NCI-H446 (cell line): ENCODE results near the gene ATG4B.

Experiments
- DNase-seq, 2 experiments: peaks; one replicate each; lab custom pipeline; 2025; lab: John Stamatoyannopoulos, UW

ATG4B gene

GRCh38 chr2:241666627-241667400, 29.3 kb downstream of the ATG4B start:
- DNase-seq: no peak

- DNase-seq: no peak
Measured at GRCh38 chr2:241668354-241668753, 30.9 kb downstream of the ATG4B start.

DNA sequence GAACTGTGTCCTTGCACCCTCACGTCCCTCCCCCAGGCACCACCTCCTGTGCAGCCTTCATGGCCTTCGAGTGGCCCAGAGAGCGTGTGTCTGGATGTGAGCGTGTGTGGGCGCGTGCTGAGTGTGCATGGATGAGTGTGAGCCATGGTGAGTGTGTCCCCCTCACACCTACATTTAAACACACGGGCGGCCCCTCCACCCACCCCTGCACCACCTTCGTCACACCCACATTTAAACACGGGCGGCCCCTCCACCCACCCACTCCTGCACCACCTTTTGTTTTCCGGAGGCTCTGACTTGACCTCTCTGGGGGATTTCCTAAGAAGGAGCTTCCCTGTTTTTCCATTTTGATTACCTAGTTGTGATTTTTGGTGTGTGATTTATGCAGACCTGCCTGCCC, 31.3 kb downstream of the ATG4B start:
- DNase-seq: no peak

- DNase-seq: no peak
Measured at GRCh38 chr2:241670333-241671110, 33.0 kb downstream of the ATG4B start.

DNA sequence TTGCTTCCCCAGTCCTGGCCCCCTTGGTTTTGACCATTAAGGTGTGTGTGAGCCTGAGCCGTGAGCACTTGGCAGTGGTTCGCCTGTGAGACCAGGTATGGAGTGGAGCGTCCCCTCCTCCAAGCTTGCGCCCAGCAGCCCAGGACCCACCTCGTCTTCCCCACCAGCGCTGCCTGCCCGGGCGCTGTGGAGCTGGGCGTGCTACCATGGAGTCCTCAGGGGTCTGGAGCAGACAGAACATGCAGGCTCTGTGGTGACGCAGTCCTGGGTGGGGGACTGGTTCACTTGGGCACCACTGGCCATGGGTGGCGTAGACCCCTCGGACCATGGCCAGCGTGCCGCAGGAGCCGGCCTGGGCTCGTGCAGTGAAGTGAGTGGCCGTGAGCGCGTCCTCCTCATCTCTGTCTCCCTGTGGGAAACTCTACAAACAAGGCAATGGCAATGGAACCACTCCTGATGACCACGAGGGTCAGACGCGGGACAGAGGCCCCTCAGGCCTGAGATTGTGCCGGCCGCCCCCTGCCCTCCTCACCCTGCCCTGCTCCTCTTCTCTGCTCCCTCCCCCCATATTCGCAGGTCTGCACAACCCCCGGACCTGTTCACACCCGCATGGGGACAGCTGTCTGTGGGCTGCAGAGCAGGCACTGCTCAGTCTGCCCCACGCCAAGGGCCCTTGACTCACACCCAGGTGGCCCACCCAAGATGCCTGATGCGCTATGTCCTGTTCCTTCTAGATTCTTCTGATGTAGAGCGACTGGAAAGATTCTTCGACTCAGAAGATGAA, 34.2 kb downstream of the ATG4B start:
- no peak for DNase-seq

DNA sequence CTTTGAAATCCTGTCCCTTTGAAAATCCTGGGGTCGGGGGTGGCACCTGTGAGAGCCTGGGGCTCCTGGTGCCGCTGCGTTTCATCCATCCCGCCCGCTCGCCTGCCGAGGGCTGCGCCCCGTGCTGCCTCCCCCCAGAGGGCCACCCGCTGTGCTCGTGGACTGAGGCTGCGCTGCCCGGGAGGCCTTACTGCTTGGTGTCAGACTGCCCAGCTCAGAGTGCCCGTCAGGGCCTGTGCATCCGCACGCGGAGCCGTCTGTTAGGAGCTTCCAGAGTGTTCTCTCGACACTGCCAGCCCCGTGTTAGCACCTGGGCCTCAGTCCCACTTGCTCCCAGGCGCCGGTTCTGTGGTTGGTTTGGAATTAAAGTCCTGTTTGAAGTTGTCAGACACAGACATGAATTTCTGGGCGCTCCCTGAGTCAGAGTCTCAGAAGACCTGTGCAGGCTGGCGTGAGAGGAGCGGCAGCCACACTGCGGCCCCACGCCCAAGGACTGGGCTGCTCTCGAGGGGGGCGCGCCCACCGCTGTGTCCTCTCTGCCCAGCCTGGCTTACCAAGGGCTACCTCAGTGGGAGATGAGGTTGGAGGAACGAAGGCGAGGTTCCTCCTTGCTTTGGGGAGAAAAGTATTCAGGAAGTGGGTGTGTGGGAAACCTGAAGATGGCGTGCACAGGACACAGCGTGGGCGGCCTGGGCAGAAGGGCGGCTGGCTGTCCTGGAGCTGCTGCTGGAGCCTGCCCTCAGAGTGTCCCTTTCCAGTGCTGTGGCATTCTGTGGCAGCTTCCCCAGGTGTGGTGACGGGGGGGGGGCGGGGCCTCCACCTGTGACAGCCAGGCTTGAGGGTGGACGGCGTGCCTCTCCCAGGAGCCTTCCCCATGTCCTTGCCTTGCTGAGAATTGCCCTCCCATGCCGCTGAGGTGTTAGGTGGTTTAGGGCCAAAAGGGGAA, 35.0 kb downstream of the ATG4B start:
- DNase-seq: no peak

DNA sequence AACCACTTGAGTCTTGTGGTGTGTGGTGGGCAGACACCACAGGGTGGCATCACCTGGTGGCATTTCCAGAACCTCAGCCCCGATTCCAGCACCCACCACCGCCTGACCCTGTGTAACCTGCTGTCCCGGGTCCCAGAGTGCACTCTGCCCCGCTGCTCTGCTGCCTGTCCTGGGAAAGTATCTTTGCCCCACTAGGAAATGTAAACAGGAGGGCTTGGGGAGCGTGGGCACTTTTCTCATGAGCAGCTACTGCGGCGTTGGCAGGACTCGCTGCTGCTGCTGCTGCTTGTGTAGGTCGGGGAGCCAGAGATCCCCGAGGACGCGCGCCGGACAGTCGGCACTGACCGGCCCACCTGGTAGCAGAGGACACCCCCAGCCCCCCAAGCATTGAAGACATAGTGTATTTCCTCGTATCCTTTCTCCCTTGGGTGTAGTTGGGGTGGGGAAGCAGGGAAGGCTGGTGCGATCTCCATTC, 35.7 kb downstream of the ATG4B start:
- no peak for DNase-seq

DNA sequence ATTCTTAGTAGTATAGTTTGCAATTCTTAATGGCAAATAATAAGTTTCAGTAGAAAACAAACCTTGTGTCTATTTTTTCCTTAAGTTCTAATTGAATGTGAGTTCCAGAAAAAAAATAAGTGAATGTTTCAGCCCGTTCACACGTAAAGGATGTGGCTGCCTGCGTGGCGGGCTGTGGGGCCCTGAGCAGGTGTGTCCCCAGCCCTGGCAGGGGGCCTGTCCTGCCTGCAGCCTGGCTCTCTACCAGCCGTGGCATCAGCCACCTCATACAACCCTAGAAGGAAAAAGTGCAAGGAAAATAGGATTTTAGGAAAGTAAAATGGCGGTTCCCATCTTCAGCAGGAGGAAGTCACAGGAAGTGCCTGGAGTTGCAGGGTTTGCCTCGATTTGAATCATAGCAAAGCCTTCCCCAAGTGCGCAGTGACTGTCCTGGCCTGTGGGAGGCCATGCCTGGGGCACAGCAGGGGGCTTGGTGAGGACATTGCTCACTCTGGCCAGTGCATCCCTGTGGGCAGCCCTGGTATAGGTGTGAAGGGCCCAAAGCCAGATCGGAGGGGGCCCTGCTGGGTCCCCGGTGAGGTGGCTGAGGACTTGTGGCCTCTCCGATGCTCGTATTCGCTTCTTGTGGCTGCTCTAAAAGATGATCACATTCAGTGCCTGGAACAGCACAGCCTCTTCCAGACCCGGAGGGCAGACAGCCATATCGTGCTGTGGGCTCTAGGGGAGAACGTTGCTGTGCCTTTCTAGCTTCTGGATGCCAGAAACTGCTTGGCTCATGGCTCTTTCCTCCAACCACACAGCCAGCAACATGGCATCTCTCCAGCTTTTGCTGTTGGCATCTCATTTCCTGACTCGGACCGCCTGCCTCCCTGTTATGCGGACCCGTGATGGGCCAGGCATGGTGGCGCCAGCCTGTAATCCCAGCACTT, 36.6 kb downstream of the ATG4B start:
- peak; percentile 47 to 88 for DNase-seq

DNA sequence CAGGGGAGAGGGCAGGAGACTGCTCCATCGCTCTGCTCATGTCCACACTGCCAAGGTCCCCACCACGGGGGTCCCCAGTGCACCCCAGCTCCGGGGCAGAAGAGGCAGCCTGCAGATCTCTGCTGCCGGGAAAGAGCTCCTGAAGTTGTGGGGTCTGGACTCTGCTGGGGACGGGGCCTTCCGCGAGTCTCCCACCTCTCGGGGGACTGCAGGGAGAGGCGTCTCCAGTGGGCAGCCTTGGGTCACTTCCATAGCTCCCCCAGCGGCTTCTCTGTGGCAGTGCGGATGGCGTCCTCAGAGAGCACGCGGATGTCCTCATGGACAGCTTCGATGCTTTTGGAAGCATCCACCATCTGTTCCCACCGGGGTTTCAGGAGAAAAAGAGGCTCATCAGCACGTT, 38.4 kb downstream of the ATG4B start:
- DNase-seq: no peak

DNA sequence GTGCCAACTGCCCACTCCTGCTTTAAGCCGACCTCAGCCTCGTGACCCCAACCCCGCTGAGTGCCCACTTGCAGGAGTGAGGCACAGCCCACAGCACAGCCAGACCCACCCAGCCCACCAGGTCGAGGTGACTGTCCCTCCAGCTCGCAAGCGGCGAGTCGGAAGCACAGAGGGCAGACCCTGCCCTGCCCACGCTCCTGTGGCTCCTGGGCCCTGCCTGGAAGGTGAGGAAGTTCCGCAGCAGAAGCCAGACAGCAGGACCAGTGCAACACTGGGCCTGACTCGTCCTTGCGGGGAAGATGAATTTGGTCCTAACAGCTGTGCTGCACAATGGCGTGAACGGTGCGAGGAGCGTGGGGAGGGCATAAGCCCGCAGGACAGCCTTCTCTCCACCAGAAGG, 39.2 kb downstream of the ATG4B start:
- DNase-seq: no peak

DNA sequence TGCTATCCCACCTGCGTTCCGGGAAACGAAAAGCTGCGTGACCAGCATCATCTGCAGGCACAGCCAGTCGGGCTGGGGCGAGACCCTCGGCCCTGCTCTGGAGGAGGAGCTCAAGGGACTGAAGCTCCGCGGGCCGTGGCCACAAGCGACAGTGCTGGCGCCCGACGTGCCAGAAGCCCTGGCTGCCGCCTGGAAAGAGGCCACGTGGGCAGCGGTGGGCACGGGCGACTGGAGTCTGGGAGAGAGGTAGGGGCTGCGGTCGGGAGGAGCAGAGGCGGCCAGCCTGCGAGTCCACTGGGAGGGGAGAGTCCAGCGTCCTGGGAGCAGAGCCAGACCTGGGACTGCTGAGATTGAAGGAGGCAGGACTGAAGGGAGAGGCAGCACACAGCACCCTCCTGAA, 39.9 kb downstream of the ATG4B start:
- DNase-seq: no peak

DNA sequence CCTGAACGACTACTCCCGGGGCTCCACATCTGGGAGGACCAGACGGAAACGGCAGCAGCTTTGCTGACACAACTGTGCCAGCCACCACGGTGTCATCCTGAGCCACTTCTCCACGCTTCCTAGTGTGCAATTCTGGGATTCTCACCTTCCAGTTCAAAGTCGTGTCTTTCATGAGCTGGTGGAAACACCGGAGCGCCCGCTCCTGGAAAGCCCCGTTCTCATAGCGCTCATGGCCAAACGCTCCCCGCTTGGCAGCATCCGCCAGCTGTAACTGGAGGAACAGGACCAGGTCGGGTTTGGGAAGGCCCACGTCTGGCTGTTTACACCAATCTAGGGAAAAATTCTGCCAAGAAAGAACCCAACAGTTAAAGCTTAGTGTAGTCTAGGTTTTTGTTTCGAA, 40.8 kb downstream of the ATG4B start:
- no peak for DNase-seq

- DNase-seq: no peak
Measured at GRCh38 chr2:241678784-241679540, 41.5 kb downstream of the ATG4B start.

DNA sequence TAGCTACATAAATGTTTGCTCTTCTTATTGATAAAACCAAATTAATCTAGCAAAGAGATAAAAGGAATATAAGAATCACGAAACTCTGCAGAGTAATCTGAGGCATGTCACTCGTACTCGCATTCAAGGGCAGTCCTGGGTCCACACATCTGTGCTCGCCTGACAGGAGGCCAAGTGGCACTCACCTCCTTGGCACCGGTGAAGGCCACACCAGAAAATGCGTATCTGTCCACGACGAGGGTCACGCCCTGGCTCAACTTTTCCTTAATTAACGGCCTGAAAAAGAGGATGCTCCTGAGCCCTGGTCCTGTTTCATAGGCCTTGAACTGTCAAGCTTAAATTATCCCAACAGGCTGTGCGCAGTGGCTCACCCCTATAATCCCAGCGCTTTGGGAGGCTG, 42.6 kb downstream of the ATG4B start:
- DNase-seq: no peak

- no peak for DNase-seq
Measured at GRCh38 chr2:241680827-241681599, 43.5 kb downstream of the ATG4B start.

DNA sequence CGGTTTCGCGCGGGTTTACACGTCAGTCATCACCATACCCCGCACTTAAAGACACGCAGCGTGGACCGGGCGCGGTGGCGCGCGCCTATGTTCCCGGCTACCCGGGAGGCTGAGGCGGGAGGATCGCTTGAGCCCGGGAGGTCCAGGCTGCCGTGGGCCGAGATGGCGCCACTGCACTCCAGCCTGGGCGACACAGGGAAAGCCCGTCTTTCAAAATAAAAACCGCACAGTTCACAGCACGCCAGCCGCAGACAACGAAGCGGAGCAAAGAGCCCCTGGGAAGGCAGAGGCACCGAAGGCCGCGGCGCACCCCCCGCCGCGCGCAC, 48.8 kb downstream of the ATG4B start:
- no peak for DNase-seq

DNA sequence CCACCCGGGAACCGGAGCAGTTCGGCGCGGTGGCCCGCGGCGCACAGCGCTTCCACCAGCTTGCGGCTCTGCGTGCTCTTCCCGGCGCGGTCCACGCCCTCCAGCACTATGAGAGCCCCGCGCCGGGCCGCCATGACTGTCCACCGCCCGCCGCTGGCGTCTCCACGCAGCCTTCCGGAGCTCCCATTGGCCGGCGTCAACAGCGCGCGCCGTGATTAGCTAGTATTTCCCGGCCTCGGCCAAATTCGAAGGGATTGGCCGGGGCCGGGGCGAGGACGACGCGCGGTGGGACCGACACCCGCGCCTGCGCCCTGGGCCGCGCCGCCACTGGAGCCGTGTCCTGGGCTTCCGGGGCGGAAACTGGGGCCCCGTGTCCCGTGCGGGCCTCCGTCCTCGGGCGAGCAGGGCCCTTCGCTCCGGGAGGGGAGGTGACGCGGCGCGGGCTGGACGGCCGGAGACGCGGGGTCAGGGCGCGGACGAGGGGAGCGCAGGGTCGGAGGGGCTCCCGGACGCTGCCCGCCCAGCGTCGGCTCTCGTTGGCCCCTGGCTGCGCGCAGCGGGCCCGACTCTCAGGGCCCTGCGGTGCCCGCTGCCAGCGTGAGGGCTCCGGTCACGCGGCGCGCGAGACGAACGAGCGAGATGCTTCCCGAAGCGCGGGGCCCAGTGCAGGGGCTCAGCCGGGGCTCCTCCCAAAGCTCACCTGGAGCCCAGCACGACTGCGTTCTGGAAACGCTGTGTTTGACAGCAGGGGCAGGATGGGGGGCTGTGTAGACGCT, 49.3 kb downstream of the ATG4B start, which contains the start of gene DTYMK:
DTYMK (minus strand) TSS at position 166 of the 776 bp plus-strand sequence; CDS start at position 134, 32 bp downstream.
- DNase-seq: peak; percentile 87 to 97

GRCh38 chr2:241689306-241689705, 51.8 kb downstream of the ATG4B start:
- no peak for DNase-seq
